ENCODE measurements around the gene ASAP2. TPM values are rescaled to one million over a fixed set of nuclear protein-coding genes. Genes with fewer than 3 reads are reported as not detected.

The ASAP2 gene
- total and polyA plus RNA-seq, 8 donors: 21.1 to 41.8 (median 35.1) TPM

DNA sequence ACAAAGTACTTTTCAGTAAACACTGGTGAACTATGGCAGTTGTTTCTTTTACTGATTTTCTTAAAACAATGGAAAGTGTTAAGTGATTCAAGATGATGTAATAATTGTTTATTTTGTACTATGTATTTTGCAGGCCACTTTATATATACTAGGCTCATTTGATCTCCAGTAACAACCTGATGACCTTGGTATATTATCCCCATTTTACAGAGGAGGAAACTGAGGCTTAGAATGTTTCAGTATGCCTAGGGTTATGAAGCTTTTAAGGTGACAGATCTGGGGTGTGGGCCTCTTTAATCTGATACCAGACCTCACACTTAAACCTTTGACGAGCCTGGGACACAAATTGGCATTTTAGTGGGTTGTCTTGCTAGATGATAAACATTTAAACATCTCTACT, 153.5 kb downstream of the ASAP2 start:
- peaks cover 0 to 37% of the 10 kb centered on the region in 2 donors for H3K36me3 ChIP-seq
- ATAC-seq (no peak), DNase-seq (no peak)
- no peaks in the 10 kb centered on the region for H3K27me3 ChIP-seq
- no peaks in the 10 kb centered on the region for H3K4me1 ChIP-seq
- H3K9me3 ChIP-seq: no peaks in the 10 kb centered on the region
- intact Hi-C loops (cut with DNase I): no loop called here
- TF ChIP-seq, protein P1, sequence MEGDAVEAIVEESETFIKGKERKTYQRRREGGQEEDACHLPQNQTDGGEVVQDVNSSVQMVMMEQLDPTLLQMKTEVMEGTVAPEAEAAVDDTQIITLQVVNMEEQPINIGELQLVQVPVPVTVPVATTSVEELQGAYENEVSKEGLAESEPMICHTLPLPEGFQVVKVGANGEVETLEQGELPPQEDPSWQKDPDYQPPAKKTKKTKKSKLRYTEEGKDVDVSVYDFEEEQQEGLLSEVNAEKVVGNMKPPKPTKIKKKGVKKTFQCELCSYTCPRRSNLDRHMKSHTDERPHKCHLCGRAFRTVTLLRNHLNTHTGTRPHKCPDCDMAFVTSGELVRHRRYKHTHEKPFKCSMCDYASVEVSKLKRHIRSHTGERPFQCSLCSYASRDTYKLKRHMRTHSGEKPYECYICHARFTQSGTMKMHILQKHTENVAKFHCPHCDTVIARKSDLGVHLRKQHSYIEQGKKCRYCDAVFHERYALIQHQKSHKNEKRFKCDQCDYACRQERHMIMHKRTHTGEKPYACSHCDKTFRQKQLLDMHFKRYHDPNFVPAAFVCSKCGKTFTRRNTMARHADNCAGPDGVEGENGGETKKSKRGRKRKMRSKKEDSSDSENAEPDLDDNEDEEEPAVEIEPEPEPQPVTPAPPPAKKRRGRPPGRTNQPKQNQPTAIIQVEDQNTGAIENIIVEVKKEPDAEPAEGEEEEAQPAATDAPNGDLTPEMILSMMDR (IDR thresholded peaks at IDR 0.05): no peak
- H3K27ac ChIP-seq: no peak overlapping the region
- H3K4me3 ChIP-seq: no peak overlapping the region

DNA sequence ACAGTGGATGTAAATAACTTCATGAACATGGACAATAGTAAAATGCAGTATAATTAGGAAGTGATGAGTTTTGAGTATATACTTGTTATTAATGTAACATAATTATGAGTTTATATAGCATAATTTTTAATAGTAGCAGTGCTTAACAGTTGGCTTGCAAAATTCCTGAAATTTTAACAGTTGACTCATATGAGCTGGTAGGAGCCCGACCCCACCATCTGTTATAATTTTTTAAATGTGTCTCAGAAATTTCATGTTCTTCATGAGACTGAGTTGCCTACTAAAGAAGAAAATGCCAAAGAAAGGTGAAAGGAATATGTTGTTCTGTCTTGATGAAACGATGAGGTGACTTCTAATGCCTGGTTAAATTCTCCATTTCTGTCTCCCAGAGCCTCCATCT, 154.1 kb downstream of the ASAP2 start:
- intact Hi-C loops (cut with DNase I): no loop called here
- H3K9me3 ChIP-seq: no peaks in the 10 kb centered on the region
- H3K27ac ChIP-seq: no peak overlapping the region
- ATAC-seq (no peak), DNase-seq (no peak)
- H3K36me3 ChIP-seq: peaks cover 0 to 37% of the 10 kb centered on the region in 2 donors
- TF ChIP-seq, protein P1 (IDR thresholded peaks at IDR 0.05): no peak
- H3K27me3 ChIP-seq: no peaks in the 10 kb centered on the region
- no peaks in the 10 kb centered on the region for H3K4me1 ChIP-seq
- no peak overlapping the region for H3K4me3 ChIP-seq

DNA sequence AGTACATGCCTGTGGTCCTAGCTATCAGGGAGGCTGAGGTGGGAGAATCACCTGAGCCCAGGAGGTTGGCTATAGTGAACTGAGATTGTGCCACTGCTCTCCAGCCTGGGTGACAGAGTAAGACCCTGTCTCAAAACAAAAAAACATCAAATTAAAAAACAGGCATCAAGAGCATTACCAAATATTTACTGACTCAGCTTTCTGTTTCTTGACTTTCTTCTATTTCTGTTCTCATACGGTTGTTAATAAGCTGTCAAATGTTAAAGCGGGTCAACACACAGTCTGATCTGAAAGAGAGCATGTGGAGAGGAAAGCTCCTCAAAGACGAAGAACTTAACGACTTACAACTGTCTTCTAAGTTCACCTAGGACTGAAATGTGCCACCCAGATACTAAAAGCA, 157.8 kb downstream of the ASAP2 start:
- intact Hi-C loops (cut with DNase I): no loop called here
- Histone ChIP-seq H3K27ac (no peak overlapping the region), H3K27me3 (no peaks in the 10 kb centered on the region), H3K9me3 (no peaks in the 10 kb centered on the region), H3K36me3 (peaks cover 0 to 24% of the 10 kb centered on the region in 2 donors), H3K4me1 (no peaks in the 10 kb centered on the region), H3K4me3 (no peak overlapping the region)
- TF ChIP-seq, protein P1 (IDR thresholded peaks at IDR 0.05): no peak
- ATAC-seq (no peak), DNase-seq (no peak)

DNA sequence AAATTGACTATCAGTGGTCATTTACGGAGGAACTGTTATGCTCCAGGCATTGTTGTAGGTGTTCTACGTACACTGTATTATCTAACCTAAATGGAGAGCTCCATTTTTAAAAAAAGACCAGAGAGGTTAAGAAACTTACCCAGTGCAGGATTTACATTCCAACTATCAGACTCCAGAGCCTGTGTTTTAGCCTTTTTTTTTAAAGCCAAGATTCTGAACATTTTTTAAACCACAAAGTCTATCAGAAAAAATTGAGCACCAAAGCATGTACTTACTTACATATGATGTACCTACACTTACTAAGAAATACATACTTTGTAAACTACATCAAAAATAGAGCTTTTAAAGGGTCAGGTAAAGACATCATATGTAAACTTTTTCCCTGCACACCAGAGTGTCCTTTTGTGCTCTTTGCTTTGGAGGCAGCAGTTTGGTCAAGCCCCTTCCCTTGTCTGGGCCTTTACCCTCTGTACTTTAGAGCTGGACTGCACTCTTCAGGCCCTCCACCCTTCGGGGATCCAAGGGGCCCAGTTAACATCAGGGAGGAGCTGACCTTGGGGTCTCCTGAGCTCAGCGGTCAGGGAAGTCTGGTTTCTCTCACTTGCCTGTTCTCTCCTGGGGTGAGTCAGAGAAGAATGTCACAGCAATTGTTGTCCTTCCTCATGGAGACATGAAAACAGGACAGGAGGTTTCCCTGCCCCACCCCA, 158.3 kb downstream of the ASAP2 start:
- H3K27ac ChIP-seq: no peak overlapping the region
- H3K27me3 ChIP-seq: no peaks in the 10 kb centered on the region
- H3K9me3 ChIP-seq: no peaks in the 10 kb centered on the region
- intact Hi-C loops (cut with DNase I): no loop called here
- ATAC-seq (no peak), DNase-seq (no peak)
- peaks cover 0 to 22% of the 10 kb centered on the region in 2 donors for H3K36me3 ChIP-seq
- H3K4me1 ChIP-seq: no peaks in the 10 kb centered on the region
- no peak overlapping the region for H3K4me3 ChIP-seq
- TF ChIP-seq, protein P1 (IDR thresholded peaks at IDR 0.05): no peak

DNA sequence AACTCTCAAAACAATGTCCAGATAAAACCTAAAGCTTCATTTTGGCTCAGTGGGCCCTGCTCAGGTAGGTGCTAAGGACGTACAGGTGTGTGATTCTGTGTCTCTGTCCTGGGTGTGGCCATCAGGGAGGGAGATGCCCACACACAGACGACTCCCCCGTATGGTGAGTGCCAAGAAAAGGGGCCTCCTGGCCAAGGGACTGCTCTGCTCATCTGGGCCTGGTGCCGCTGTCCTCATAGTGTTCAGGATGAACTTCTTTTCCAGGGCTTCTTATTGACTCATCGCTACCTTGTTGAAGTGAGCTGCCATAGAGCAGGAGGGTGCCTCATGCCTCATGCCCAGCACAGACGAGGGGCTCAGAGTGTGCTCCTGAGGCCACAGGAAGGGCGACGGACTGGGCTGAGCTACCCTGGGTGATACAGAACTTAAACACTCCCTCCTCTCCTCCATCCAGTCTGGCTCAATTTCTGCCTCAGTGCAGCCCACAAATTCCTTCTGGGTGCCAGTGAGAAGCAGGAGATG, 158.9 kb downstream of the ASAP2 start:
- H3K4me3 ChIP-seq: no peak overlapping the region
- no peak overlapping the region for H3K27ac ChIP-seq
- no peaks in the 10 kb centered on the region for H3K9me3 ChIP-seq
- TF ChIP-seq, protein P1 (IDR thresholded peaks at IDR 0.05): no peak
- no peak for ATAC-seq
- H3K36me3 ChIP-seq: peaks cover 0 to 22% of the 10 kb centered on the region in 2 donors
- H3K4me1 ChIP-seq: no peaks in the 10 kb centered on the region
- no peaks in the 10 kb centered on the region for H3K27me3 ChIP-seq
- DNase-seq: no peak
- intact Hi-C loops (cut with DNase I): no loop called here

Measured in left lung (tissue), 10 donors.